Measurements from ENCODE around the gene ZFHX3. TPM values are rescaled to one million over a fixed set of nuclear protein-coding genes. Genes with fewer than 3 reads are reported as not detected.

ZFHX3 gene
- total and polyA plus RNA-seq, 2 donors (not counting 3 experiments of a cell fraction or from before 2014, with no cell fraction given), result 3.7 to 18.8 TPM

DNA sequence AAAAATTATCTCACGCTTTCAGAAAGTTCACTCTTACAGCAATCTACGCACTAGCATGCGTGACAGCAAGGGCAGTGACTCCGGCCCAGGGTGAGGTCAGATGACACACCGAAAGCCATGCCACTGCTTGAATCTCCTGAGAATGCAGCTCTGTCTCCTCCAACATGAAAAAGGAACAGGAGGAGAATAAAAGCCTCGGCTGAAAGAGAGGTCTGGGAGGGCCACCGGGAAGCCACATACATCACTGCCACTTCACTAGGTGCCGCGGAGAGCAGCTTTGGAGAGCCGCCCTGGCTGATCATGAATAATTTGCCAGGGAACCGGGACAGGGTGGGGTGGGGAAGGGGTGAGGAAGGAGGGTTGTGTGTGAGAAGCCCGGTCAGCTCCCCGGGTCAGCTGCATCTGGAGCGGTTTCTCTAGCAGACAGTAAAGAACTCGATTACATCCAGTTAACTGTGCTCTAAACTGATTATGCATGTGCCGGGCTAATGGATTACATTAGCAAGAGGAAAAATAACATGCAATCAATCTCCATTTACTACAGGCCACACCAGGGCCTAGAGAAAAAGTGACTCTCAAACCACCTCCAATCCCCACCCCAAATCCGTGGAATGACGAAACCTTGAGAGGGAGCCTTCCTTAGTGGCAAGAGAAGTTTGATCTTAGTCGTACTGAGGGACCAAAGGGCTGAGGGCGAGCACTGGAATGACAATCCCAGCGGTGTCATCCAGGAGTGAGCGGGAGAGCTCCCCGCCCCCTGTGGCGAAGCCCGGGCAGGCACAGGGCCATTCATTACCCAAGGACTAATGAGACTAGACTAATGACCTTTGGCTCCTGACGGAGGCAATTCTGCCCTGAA is 100.3 kb downstream of the ZFHX3 start:
- H3K36me3 ChIP-seq (ENCODE audit: control insufficient read depth in 2 of 2, extremely low read depth in 1 of 2, insufficient read depth in 2 of 2, low read length in 2 of 2), result peaks cover 0 to 11% of the 10 kb centered on the region in 2 experiments
- no peak for TF ChIP-seq JUN (IDR thresholded peaks at IDR 0.05; ENCODE audit: borderline replicate concordance, insufficient read depth, insufficient read length, low read depth)
- no peaks in the 10 kb centered on the region for H3K4me1 ChIP-seq (ENCODE audit: control insufficient read depth, extremely low read depth, insufficient read depth, low read length)
- ChIA-PET POLR2A (no interaction called here), CTCF (interaction anchor here (2.7 kb wide), 1 partner anchor 14 kb away, joined by 9 read pairs; no protein-coding TSS in a partner anchor)
- dilution Hi-C loops (cut with MboI; ENCODE audit: extremely low pct_ligation_motif_present, low sequenced_read_pairs) (no loop called here), intact Hi-C loops (cut with micrococcal nuclease) (no loop called here)
- no peak overlapping the region for H2AFZ ChIP-seq (ENCODE audit: low read depth, low read length)
- BruUV-seq (replicated peaks), result no TSS peak
- H4K20me1 ChIP-seq (replicated peaks; ENCODE audit: control insufficient read depth, extremely low read depth, insufficient read depth, low read length), result peaks cover 2% of the 10 kb centered on the region
- H3K9ac ChIP-seq (replicated peaks; ENCODE audit: extremely low read depth, insufficient read depth, low read length), result no peak overlapping the region
- no peak overlapping the region for H3K4me2 ChIP-seq (ENCODE audit: insufficient read depth, low read length)
- H3K9me3 ChIP-seq (replicated peaks; ENCODE audit: control insufficient read depth, insufficient read depth, low read length), result no peaks in the 10 kb centered on the region
- no peaks in the 10 kb centered on the region for H3K27me3 ChIP-seq (ENCODE audit: control insufficient read depth in 2 of 2, insufficient read depth in 2 of 2, low read length in 2 of 2)
- H3K4me3 ChIP-seq (replicated peaks in 1 of 3; ENCODE audit: insufficient read depth in 1 of 3, low read depth in 1 of 3, low read length in 3 of 3), result no peak overlapping the region
- H3K27ac ChIP-seq (ENCODE audit: insufficient read depth, low read depth, low read length), result no peak overlapping the region
- H3K9me1 ChIP-seq (replicated peaks; ENCODE audit: control insufficient read depth, extremely low read depth, insufficient read depth, low read length), result no peaks in the 10 kb centered on the region
- H3K79me2 ChIP-seq (ENCODE audit: control insufficient read depth, insufficient read depth, low read length), result peaks cover 13% of the 10 kb centered on the region
- no peak for FAIRE-seq
- no peak for DNase-seq (ENCODE audit: low read depth, low spot score)

DNA sequence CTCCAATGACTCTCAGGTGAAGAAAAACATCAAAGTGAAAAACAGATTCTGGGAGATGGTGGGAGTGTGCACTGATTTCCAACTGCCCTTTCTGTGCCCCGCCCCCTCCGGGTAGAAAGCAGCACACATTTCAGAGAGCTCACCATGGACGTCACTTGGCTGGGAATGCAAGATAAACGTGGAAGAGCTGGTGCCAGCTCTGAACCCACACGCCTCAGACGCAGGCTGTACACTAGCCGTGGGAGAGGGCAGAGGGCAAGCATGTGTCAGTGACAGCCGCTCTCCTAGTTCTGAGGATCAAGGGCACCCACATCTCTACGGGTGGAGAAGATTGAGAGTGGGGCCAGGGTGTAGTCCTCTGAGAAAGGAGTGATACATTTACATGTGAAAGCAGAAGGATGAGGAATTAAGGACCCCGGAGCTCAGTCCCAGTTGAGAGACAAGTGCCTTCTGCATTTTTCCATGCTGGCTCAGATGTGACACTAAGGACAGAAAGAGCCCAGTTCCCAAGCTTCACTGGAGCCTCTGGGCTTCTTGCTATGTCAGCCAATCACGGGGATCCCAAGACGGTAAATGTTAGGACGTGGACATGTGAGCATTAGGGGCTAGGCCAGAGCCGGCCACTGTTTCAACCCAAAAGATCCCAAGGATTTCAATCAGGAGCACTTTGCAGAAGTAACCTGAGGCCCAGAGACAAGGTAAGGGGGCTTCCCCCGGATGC is 101.3 kb downstream of the ZFHX3 start:
- Histone ChIP-seq H3K4me2 (ENCODE audit: insufficient read depth, low read length) (no peak overlapping the region), H3K9me1 (replicated peaks; ENCODE audit: control insufficient read depth, extremely low read depth, insufficient read depth, low read length) (no peaks in the 10 kb centered on the region), H3K79me2 (ENCODE audit: control insufficient read depth, insufficient read depth, low read length) (peaks cover 7% of the 10 kb centered on the region), H3K27me3 (ENCODE audit: control insufficient read depth in 2 of 2, insufficient read depth in 2 of 2, low read length in 2 of 2) (no peaks in the 10 kb centered on the region), H3K9ac (replicated peaks; ENCODE audit: extremely low read depth, insufficient read depth, low read length) (no peak overlapping the region), H3K36me3 (ENCODE audit: control insufficient read depth in 2 of 2, extremely low read depth in 1 of 2, insufficient read depth in 2 of 2, low read length in 2 of 2) (peaks cover 0 to 11% of the 10 kb centered on the region in 2 experiments), H3K4me1 (ENCODE audit: control insufficient read depth, extremely low read depth, insufficient read depth, low read length) (peaks cover 2% of the 10 kb centered on the region), H3K27ac (ENCODE audit: insufficient read depth, low read depth, low read length) (no peak overlapping the region), H2AFZ (ENCODE audit: low read depth, low read length) (no peak overlapping the region), H3K9me3 (replicated peaks; ENCODE audit: control insufficient read depth, insufficient read depth, low read length) (no peaks in the 10 kb centered on the region), H3K4me3 (replicated peaks in 1 of 3; ENCODE audit: insufficient read depth in 1 of 3, low read depth in 1 of 3, low read length in 3 of 3) (no peak overlapping the region), H4K20me1 (replicated peaks; ENCODE audit: control insufficient read depth, extremely low read depth, insufficient read depth, low read length) (no peaks in the 10 kb centered on the region)
- CTCF ChIA-PET, result interaction anchor here (2.7 kb wide), 1 partner anchor 15 kb away, joined by 9 read pairs; no protein-coding TSS in a partner anchor
- TF ChIP-seq POLR2AphosphoS5 (IDR thresholded peaks at IDR 0.05; ENCODE audit: insufficient read depth, low read depth, low read length) (no peak), GATA2 (IDR thresholded peaks at IDR 0.05; ENCODE audit: insufficient read depth, insufficient read length, low read depth, low read length) (no peak), FOS (IDR thresholded peaks at IDR 0.05; ENCODE audit: borderline replicate concordance, insufficient read depth, low read length) (no peak)
- TF ChIP-seq, protein P1, sequence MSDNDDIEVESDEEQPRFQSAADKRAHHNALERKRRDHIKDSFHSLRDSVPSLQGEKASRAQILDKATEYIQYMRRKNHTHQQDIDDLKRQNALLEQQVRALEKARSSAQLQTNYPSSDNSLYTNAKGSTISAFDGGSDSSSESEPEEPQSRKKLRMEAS (IDR thresholded peaks at IDR 0.05; ENCODE audit: insufficient read depth, insufficient read length), result no peak
- no peak for DNase-seq (ENCODE audit: low read depth, low spot score)
- dilution Hi-C loops (cut with MboI; ENCODE audit: extremely low pct_ligation_motif_present, low sequenced_read_pairs) (no loop called here), intact Hi-C loops (cut with micrococcal nuclease) (no loop called here)
- no peak for FAIRE-seq
- no TSS peak for BruUV-seq (replicated peaks)
- POLR2A ChIA-PET, result no interaction called here

Measured in endothelial cell of umbilical vein (primary cell).